Fibroblast of pulmonary artery (primary cell): ENCODE data around the gene PTK7.

Experiments used
- DNase-seq: peaks from one replicate; pipeline ENCODE4 v3.0.0-alpha.2; 2010; ENCODE audit warnings: low read depth
- H3K4me3 ChIP-seq: replicated peaks from 2 replicates; pipeline ENCODE4 v1.5.1; 2011; ENCODE audit warnings: low read depth, mild to moderate bottlenecking, control low read depth, low read length, moderate library complexity
- TF ChIP-seq, protein P1 (sequence below): IDR thresholded peaks from 2 replicates; pipeline ENCODE4 v1.5.1; 2011; ENCODE audit warnings: mild to moderate bottlenecking, control low read depth, low read length, inconsistent platforms; ENCODE audit errors: missing control alignments

The PTK7 gene

DNA sequence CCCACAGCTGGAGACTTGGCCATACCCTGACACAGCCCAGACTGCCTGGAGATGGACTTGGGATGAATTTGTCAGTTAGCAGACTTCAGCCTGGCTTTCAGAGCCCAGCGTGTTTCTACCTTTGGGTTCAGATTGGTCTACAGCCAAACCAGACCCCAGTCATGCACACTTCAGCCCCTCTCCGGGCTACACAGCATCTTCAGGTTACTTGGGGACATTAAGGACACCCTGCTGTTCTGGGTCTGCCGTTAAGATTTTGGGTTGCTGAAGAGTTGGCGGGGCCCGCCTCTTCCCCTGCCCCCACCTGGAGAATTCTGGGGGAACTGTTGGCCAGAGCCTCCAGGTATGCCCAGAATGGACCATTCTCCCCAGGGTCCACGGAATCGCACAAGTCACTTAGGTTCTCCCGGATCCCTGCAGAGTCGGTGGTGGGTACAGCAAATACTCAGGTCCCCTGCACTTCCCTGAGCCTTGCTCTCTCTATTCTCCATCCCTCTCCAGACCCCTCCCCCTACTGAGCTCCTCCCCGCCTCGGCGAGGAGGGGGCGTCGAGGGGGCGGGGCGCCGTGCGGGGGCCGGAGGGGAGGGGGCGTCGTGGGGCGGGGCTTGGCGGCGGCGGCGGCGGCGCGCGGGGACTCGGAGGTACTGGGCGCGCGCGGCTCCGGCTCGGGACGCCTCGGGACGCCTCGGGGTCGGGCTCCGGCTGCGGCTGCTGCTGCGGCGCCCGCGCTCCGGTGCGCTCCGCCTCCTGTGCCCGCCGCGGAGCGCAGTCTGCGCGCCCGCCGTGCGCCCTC is at the start of gene PTK7:
PTK7 (plus strand) TSS at position 645 of the 794 bp plus-strand sequence. CDS start 175 bp downstream, outside the sequence.
- peak within 1 kb of the TSS; percentile 81 for H3K4me3 ChIP-seq
- TF ChIP-seq, protein P1, sequence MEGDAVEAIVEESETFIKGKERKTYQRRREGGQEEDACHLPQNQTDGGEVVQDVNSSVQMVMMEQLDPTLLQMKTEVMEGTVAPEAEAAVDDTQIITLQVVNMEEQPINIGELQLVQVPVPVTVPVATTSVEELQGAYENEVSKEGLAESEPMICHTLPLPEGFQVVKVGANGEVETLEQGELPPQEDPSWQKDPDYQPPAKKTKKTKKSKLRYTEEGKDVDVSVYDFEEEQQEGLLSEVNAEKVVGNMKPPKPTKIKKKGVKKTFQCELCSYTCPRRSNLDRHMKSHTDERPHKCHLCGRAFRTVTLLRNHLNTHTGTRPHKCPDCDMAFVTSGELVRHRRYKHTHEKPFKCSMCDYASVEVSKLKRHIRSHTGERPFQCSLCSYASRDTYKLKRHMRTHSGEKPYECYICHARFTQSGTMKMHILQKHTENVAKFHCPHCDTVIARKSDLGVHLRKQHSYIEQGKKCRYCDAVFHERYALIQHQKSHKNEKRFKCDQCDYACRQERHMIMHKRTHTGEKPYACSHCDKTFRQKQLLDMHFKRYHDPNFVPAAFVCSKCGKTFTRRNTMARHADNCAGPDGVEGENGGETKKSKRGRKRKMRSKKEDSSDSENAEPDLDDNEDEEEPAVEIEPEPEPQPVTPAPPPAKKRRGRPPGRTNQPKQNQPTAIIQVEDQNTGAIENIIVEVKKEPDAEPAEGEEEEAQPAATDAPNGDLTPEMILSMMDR, result no peak
- DNase-seq, result peak; percentile 59

DNA sequence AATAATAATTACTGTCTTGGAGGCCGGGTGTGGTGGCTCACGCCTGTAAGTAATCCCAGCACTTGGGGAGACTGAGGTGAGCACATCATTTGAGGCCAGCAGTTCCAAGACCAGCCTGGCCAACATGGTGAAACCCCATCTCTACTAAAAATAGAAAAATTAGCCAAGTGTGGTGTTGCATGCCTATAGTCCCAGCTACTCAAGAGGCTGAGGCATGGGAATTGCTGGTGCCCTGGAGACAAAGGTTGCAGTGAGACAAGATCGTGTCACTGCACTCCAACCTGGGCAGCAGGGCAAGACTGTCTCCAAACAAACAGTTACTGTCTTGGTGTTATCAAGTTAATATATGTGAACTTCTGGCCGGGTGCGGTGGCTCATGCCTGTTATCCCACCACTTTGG is 49.7 kb upstream of the PTK7 start:
- DNase-seq, result no peak
- H3K4me3 ChIP-seq, result no peak overlapping the region
- TF ChIP-seq, protein P1, result no peak

DNA sequence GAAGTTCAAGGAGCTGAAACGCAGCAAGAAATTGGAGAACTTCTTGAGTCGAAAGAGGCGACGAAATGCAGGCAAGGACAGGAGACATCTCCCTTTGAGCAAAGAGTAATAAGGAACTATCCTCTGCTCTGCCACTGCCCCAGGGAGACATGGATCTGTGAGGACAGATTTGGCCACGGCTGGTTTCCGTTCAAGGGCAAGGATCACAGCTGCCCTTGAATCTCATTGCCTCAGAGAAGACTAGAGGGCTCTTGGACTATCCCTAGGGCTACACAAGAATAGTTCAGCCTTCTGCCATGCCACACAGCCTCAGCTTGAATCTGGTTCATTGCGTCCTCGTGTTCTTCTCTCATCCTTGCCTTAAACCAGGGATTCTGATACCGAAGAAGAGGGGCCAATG is 47.0 kb upstream of the PTK7 start:
- DNase-seq, result no peak
- TF ChIP-seq, protein P1, result no peak
- H3K4me3 ChIP-seq, result no peak overlapping the region

DNA sequence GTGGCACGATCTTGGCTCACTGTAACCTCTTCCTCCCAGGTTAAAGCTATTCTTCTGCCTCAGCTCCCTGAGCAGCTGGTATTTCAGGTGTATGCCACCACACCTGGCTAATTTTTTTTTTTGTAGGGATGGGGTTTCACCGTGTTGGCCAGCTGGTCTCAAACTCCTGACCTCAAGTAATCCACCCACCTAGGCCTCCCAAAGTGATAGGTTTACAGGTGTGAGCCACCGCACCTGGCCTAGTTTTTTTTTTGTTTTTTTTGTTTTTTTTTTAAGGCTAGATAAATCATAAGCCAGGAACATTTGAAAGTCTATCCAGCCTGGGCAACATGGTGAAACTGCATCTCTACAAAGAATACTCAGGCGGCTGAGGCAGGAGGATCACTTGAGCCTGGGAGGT is 43.8 kb upstream of the PTK7 start:
- H3K4me3 ChIP-seq, result no peak overlapping the region
- DNase-seq, result no peak
- TF ChIP-seq, protein P1, result no peak

DNA sequence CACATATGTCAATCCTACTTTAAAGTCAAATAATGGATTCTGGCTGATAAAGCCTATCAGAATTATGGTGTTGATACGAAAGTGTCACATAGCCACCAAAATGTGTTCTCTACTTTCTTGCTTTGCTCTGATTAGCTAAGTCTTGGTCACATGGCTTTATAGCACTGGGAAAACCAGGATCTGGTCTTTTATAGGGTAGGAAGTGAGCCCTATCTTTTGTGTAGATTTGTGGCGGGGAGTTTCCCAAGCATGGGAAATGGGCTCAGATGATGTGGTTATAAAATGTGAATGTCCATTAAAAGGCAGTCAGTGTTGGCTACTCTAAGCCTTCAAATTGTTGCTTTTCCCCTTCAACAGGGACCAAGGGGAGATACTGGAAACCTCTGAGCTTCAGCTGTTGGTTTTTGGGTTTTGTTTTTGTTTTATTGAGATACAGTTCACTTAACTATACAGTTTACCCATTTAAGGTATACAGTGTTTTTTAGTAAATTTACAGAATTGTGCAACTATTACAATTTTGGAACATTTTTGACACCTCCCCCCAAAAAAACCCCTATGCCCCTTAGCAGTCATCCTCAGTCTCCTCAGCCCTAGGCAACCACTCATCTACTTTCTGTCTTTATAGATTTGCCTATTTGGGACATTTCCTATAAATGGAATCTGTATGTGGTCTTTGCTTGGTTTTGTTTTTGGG is 42.5 kb upstream of the PTK7 start:
- H3K4me3 ChIP-seq, result no peak overlapping the region
- DNase-seq, result no peak
- TF ChIP-seq, protein P1, result no peak

DNA sequence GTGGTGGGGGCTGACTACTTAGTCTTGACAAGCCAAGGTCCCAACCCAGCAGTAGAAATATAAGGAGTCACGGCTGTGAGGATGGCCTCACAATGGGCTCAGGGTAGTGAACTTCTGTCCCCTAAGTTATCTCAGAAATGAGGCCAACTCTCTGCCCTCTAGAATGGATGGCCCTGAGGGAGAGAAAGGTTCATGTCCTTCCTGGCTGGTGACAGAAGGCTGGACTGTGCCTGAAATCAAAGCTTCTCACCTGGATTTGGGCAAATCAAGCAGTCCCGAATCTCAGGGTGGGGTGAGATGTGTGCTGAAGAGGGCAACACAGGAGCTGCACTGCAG is 42.0 kb upstream of the PTK7 start:
- H3K4me3 ChIP-seq, result no peak overlapping the region
- TF ChIP-seq, protein P1, result no peak
- no peak for DNase-seq
